Dorsolateral prefrontal cortex (tissue), 118 donors: ENCODE results near the gene OR10H3. TPM values are rescaled to one million over a fixed set of nuclear protein-coding genes. Genes with fewer than 3 reads are reported as not detected.

Source experiments
- total RNA-seq, 120 experiments: library from RNA; stranded (reverse); gene quantifications; one replicate each; pipeline versions ENCODE4 v1.2.3 to v1.2.4, GENCODE V29; 2022

The OR10H3 gene
- total RNA-seq, 120 experiments from 2014 or later, result not detected

Other genes starting within 250 kb of the OR10H3 start
- under 1 TPM in 1 of 120 experiments, not detected in 119; 0.29 TPM for gene CYP4F22, start 229.5 kb upstream of the OR10H3 start, total RNA-seq
- gene CYP4F8, start 122.8 kb upstream of the OR10H3 start, total RNA-seq, result under 1 TPM in 2 of 120 experiments, not detected in 118; 0.13 to 0.19 TPM
- gene CYP4F3, start 97.1 kb upstream of the OR10H3 start, total RNA-seq, result 10 to 100 TPM in 3 of 120 experiments, 1 to 10 TPM in 105, under 1 TPM in 12; 0.27 to 13.4 (median 3.4) TPM
- gene CYP4F12, start 64.9 kb upstream of the OR10H3 start, total RNA-seq, result 10 to 100 TPM in 6 of 120 experiments, 1 to 10 TPM in 89, under 1 TPM in 21, not detected in 4; 0.22 to 20.3 (median 2.5) TPM
- gene OR10H2, start 10.0 kb upstream of the OR10H3 start, total RNA-seq, result under 1 TPM in 2 of 120 experiments, not detected in 118; 0.52 to 0.56 TPM
- gene OR10H5, start 49.7 kb downstream of the OR10H3 start, total RNA-seq, result under 1 TPM in 48 of 120 experiments, not detected in 72; 0.06 to 0.79 (median 0.16) TPM
- under 1 TPM in 65 of 120 experiments, not detected in 55; 0.09 to 0.42 (median 0.18) TPM for gene OR10H1, start 77.7 kb downstream of the OR10H3 start, total RNA-seq
- gene CYP4F2, start 160.1 kb downstream of the OR10H3 start, total RNA-seq, result 1 to 10 TPM in 19 of 120 experiments, under 1 TPM in 39, not detected in 62; 0.20 to 2.2 (median 0.75) TPM
- gene CYP4F11, start 196.5 kb downstream of the OR10H3 start, total RNA-seq, result 10 to 100 TPM in 67 of 120 experiments, 1 to 10 TPM in 53; 3.3 to 26.3 (median 10.5) TPM
- gene OR10H4, start 211.0 kb downstream of the OR10H3 start, total RNA-seq, result not detected